ENCODE data around the gene TAMALIN. TPM values are rescaled to one million over a fixed set of nuclear protein-coding genes. Genes with fewer than 3 reads are reported as not detected.

The TAMALIN gene
- polyA plus RNA-seq, 3 donors, result 0.63 to 118 (median 1.6) TPM

GRCh38 chr12:52054231-52054832 is 47.6 kb downstream of the TAMALIN start:
- intact Hi-C loops (cut with micrococcal nuclease), result no loop called here
- TF ChIP-seq CTCF (IDR thresholded peaks at IDR 0.05), result no peak
- Histone ChIP-seq H2AFZ (ENCODE audit: insufficient read depth, low read depth, low read length, poor library complexity, severe bottlenecking) (no peak overlapping the region), H3K9me3 (replicated peaks in 1 of 2; ENCODE audit: control insufficient read depth in 1 of 2, insufficient read depth in 1 of 2, low read length in 2 of 2) (no peaks in the 10 kb centered on the region), H3K4me3 (replicated peaks in 1 of 3; ENCODE audit: low read depth in 2 of 3, low read length in 3 of 3) (peak overlapping the region in 1 of 3 experiments; percentile 87), H3K27ac (ENCODE audit: low read depth in 1 of 2, low read length in 2 of 2) (no peak overlapping the region), H3K4me2 (replicated peaks; ENCODE audit: extremely low read depth, low read length, poor library complexity, severe bottlenecking) (peak overlapping the region; percentile 79), H3K36me3 (replicated peaks in 1 of 2; ENCODE audit: control insufficient read depth in 1 of 2, insufficient read depth in 2 of 2, low read length in 2 of 2) (peaks cover 0 to 20% of the 10 kb centered on the region in 2 donors), H3K9ac (ENCODE audit: insufficient read depth, low read length, poor library complexity, severe bottlenecking) (no peak overlapping the region), H3K27me3 (ENCODE audit: control insufficient read depth in 2 of 2, insufficient read depth in 2 of 2, low read length in 2 of 2) (peaks cover 0 to 24% of the 10 kb centered on the region in 2 donors), H3K4me1 (ENCODE audit: control insufficient read depth in 1 of 2, insufficient read depth in 2 of 2, low read length in 2 of 2) (peaks cover 26 to 42% of the 10 kb centered on the region in 2 donors), H4K20me1 (ENCODE audit: insufficient read depth, low read length) (peaks cover 73% of the 10 kb centered on the region), H3K79me2 (ENCODE audit: insufficient read depth, low read length) (no peaks in the 10 kb centered on the region)
- Mint-ChIP-seq H3K27ac (peak overlapping the region in 3 of 7 donors; percentile 18 to 68 (median 30)), H3K4me1 (peaks cover 21% of the 10 kb centered on the region), H3K4me3 (peak overlapping the region in 1 of 2 donors; percentile 34), H3K27me3 (ENCODE audit: low read depth in 3 of 3) (peaks cover 26 to 39% (median 34%) of the 10 kb centered on the region in 3 donors), H3K9me3 (peaks cover 0 to 16% (median 5%) of the 10 kb centered on the region in 7 donors), H3K36me3 (peaks cover 22 to 44% of the 10 kb centered on the region in 2 donors)
- no peak for DNase-seq
- WGBS (ENCODE audit: insufficient coverage), result 96% methylated on average over 17 of the region's 21 CpGs

GRCh38 chr12:52054833-52055730 is 48.3 kb downstream of the TAMALIN start:
- Histone ChIP-seq H2AFZ (ENCODE audit: insufficient read depth, low read depth, low read length, poor library complexity, severe bottlenecking) (no peak overlapping the region), H3K4me1 (ENCODE audit: control insufficient read depth in 1 of 2, insufficient read depth in 2 of 2, low read length in 2 of 2) (peaks cover 21 to 34% of the 10 kb centered on the region in 2 donors), H4K20me1 (ENCODE audit: insufficient read depth, low read length) (peaks cover 73% of the 10 kb centered on the region), H3K27me3 (ENCODE audit: control insufficient read depth in 2 of 2, insufficient read depth in 2 of 2, low read length in 2 of 2) (peaks cover 0 to 17% of the 10 kb centered on the region in 2 donors), H3K4me2 (replicated peaks; ENCODE audit: extremely low read depth, low read length, poor library complexity, severe bottlenecking) (no peak overlapping the region), H3K9ac (ENCODE audit: insufficient read depth, low read length, poor library complexity, severe bottlenecking) (no peak overlapping the region), H3K4me3 (replicated peaks in 1 of 3; ENCODE audit: low read depth in 2 of 3, low read length in 3 of 3) (peak overlapping the region in 1 of 3 experiments; percentile 87), H3K27ac (ENCODE audit: low read depth in 1 of 2, low read length in 2 of 2) (no peak overlapping the region), H3K36me3 (replicated peaks in 1 of 2; ENCODE audit: control insufficient read depth in 1 of 2, insufficient read depth in 2 of 2, low read length in 2 of 2) (peaks cover 0 to 20% of the 10 kb centered on the region in 2 donors), H3K9me3 (replicated peaks in 1 of 2; ENCODE audit: control insufficient read depth in 1 of 2, insufficient read depth in 1 of 2, low read length in 2 of 2) (no peaks in the 10 kb centered on the region), H3K79me2 (ENCODE audit: insufficient read depth, low read length) (no peaks in the 10 kb centered on the region)
- peak overlapping the region in 1 of 2 donors; percentile 24 for H3K4me3 Mint-ChIP-seq
- peaks cover 0 to 14% (median 2%) of the 10 kb centered on the region in 7 donors for H3K9me3 Mint-ChIP-seq
- H3K27ac Mint-ChIP-seq, result no peak overlapping the region
- peaks cover 15 to 38% of the 10 kb centered on the region in 2 donors for H3K36me3 Mint-ChIP-seq
- WGBS (ENCODE audit: insufficient coverage), result 100% methylated on average over 10 of the region's 21 CpGs
- no peak for DNase-seq
- H3K27me3 Mint-ChIP-seq (ENCODE audit: low read depth in 3 of 3), result peaks cover 22 to 31% (median 26%) of the 10 kb centered on the region in 3 donors
- TF ChIP-seq CTCF (IDR thresholded peaks at IDR 0.05), result no peak
- intact Hi-C loops (cut with micrococcal nuclease), result no loop called here
- H3K4me1 Mint-ChIP-seq, result peaks cover 13% of the 10 kb centered on the region
